Tibial artery (tissue), 4 donors: Measurements from ENCODE around the gene PDE7B.

Source experiments
- DNase-seq, 2 donors: peaks; one replicate each; pipeline ENCODE4 v3.0.0-alpha.2; 2019
- H3K27ac ChIP-seq, 2 donors: fragments of 200-600 bp; sonication (generic) in 1 of 2; 1 replicate in 1 of 2; 2 replicates in 1 of 2; pipeline ENCODE4 v1.5.1; 2018 to 2019; ENCODE audit warnings: mild to moderate bottlenecking in 1 of 2
- H3K27me3 ChIP-seq, 2 donors: fragments of 200-600 bp; sonication (generic) in 1 of 2; one replicate each; pipeline versions ENCODE4 v1.5.1 to v1.6.0; 2016 to 2019
- H3K36me3 ChIP-seq, 3 donors: fragments of 200-600 bp; sonication (generic) in 2 of 3; one replicate each; pipeline ENCODE4 v1.5.1; 2016 to 2019; ENCODE audit warnings: mild to moderate bottlenecking in 2 of 3
- H3K4me1 ChIP-seq, 4 donors: fragments of 200-600 bp; sonication (generic) in 2 of 4; 1 replicate in 3 of 4; 2 replicates in 1 of 4; pipeline ENCODE4 v1.5.1; 2016 to 2019
- H3K4me3 ChIP-seq, 2 donors: fragments of 200-600 bp; sonication (generic) in 1 of 2; 1 replicate in 1 of 2; 2 replicates in 1 of 2; pipeline ENCODE4 v1.5.1; 2018 to 2019; ENCODE audit warnings: mild to moderate bottlenecking in 2 of 2
- H3K9me3 ChIP-seq, 3 donors: fragments of 200-600 bp; sonication (generic) in 1 of 3; one replicate each; pipeline ENCODE4 v1.5.1; 2016 to 2019
- intact Hi-C: fragments of 100-400 bp; cut with DNase I; formaldehyde crosslinking; loops from one replicate; pipeline ENCODE4 v1.15.0; 2023; ENCODE audit warnings: low total_unique reads
- TF ChIP-seq, protein P1 (sequence below), 2 experiments: fragments of 200-600 bp in 1 of 2; fragments of 450-650 bp in 1 of 2; IDR thresholded peaks; one replicate each; pipeline ENCODE4 v1.5.1; 2017 to 2019; ENCODE audit warnings: antibody characterized with exemption in 2 of 2, mild to moderate bottlenecking in 1 of 2, moderate library complexity in 1 of 2

PDE7B gene

DNA sequence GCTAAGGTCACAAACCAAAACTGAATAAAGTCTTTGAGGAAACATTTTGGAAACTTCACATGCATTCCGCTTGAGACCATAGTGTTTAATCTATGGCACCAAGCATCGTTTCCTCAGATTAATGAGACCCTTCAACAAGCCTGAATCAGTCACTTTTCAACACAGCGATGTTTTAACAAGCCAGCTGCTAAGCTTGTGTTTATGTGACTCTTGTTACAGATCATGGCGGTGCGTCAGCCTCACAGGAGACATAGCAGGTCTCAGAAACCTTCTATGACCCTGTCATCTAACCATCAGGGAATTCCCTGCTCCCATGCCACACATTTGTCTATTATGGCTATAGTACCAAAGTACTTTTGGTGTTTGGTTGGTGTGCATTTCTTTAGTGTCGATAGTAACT lies 341.4 kb downstream of the PDE7B start:
- TF ChIP-seq, protein P1, sequence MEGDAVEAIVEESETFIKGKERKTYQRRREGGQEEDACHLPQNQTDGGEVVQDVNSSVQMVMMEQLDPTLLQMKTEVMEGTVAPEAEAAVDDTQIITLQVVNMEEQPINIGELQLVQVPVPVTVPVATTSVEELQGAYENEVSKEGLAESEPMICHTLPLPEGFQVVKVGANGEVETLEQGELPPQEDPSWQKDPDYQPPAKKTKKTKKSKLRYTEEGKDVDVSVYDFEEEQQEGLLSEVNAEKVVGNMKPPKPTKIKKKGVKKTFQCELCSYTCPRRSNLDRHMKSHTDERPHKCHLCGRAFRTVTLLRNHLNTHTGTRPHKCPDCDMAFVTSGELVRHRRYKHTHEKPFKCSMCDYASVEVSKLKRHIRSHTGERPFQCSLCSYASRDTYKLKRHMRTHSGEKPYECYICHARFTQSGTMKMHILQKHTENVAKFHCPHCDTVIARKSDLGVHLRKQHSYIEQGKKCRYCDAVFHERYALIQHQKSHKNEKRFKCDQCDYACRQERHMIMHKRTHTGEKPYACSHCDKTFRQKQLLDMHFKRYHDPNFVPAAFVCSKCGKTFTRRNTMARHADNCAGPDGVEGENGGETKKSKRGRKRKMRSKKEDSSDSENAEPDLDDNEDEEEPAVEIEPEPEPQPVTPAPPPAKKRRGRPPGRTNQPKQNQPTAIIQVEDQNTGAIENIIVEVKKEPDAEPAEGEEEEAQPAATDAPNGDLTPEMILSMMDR (IDR thresholded peaks at IDR 0.05), result no peak
- DNase-seq, result no peak
- Histone ChIP-seq H3K9me3 (no peaks in the 10 kb centered on the region), H3K4me3 (no peak overlapping the region), H3K36me3 (peaks cover 0 to 10% (median 0%) of the 10 kb centered on the region in 3 donors), H3K4me1 (no peaks in the 10 kb centered on the region), H3K27me3 (no peaks in the 10 kb centered on the region), H3K27ac (no peak overlapping the region)
- intact Hi-C loops, result no loop called here

DNA sequence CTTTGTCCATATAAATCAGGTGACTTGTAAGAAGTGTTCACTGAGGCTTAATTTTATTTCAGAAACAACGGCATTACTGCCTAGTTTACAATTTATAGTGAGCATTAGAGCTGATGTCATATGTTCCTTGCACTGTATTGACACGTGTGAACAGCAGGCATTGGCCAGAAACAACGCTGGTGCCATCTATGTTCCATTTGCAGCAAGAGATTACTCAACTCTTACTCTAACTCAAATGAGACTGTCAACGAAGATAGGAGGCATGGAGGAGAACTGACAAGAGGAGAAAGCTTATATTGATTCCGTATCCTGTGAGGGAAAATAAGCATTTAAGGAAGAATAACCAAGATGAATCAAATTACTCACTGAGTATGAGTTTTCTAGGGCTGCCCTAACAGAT lies 350.2 kb downstream of the PDE7B start:
- Histone ChIP-seq H3K9me3 (no peaks in the 10 kb centered on the region), H3K4me3 (no peak overlapping the region), H3K27me3 (no peaks in the 10 kb centered on the region), H3K36me3 (no peaks in the 10 kb centered on the region), H3K4me1 (no peaks in the 10 kb centered on the region), H3K27ac (no peak overlapping the region)
- DNase-seq, result no peak
- intact Hi-C loops, result no loop called here
- TF ChIP-seq, protein P1 (IDR thresholded peaks at IDR 0.05), result no peak

- intact Hi-C loops, result no loop called here
- TF ChIP-seq, protein P1 (IDR thresholded peaks at IDR 0.05), result no peak
- Histone ChIP-seq H3K9me3 (no peaks in the 10 kb centered on the region), H3K4me1 (no peaks in the 10 kb centered on the region), H3K36me3 (no peaks in the 10 kb centered on the region), H3K4me3 (no peak overlapping the region), H3K27me3 (no peaks in the 10 kb centered on the region), H3K27ac (no peak overlapping the region)
- no peak for DNase-seq
Measured at GRCh38 chr6:136208783-136209182, 357.3 kb downstream of the PDE7B start.

- no peaks in the 10 kb centered on the region for H3K9me3 ChIP-seq
- no peak overlapping the region for H3K27ac ChIP-seq
- no peak overlapping the region for H3K4me3 ChIP-seq
- no peaks in the 10 kb centered on the region for H3K36me3 ChIP-seq
- H3K27me3 ChIP-seq, result no peaks in the 10 kb centered on the region
- TF ChIP-seq, protein P1 (IDR thresholded peaks at IDR 0.05), result no peak
- no peaks in the 10 kb centered on the region for H3K4me1 ChIP-seq
- DNase-seq, result no peak
- intact Hi-C loops, result no loop called here
Measured at GRCh38 chr6:136209496-136209895, 358.0 kb downstream of the PDE7B start.

DNA sequence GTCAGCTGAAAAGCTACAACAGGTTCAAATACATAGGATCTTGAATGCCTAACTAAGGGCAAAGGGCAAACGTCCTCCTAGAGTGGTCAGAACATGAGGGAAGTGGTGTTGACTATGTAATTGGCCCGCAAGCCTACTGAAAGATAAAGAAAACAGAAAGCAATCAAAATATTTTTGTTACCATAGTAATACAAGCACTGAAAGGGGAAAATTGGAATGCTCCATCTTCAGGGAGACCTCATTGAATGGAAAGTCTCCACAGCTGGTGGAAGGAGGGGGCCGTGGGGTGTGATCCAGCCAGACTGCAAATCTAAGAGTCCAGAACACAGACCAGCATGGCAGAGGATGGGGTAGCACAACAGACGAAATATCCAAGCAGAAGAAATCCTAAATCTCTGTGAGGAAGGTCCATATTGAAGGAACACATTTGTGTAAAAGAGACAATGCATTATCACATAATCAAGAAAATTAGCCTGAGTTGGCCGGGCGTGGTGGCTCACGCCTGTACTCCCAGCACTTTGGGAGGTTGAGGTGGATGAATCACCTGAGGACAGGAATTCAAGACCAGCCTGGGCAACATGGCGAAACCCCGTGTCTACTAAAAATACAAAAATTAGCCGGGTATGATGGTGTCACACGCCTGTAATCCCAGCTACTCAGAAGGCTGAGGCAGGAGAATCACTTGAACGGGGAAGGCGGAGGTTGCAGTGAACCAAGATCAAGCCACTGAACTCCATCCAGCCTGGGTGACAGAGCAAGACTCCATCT lies 359.1 kb downstream of the PDE7B start:
- Histone ChIP-seq H3K36me3 (no peaks in the 10 kb centered on the region), H3K9me3 (no peaks in the 10 kb centered on the region), H3K4me1 (no peaks in the 10 kb centered on the region), H3K27ac (no peak overlapping the region), H3K27me3 (no peaks in the 10 kb centered on the region), H3K4me3 (no peak overlapping the region)
- DNase-seq, result no peak
- intact Hi-C loops, result no loop called here
- TF ChIP-seq, protein P1 (IDR thresholded peaks at IDR 0.05), result no peak
